GM12875 (cell line): ENCODE results near the gene PRRC1.

Experiments
- H3K4me3 ChIP-seq: one replicate; pipeline ENCODE4 v1.5.1; 2011; ENCODE audit warnings: low read depth, low read length, control low read depth
- TF ChIP-seq, protein P1 (sequence below): IDR thresholded peaks from 2 replicates; pipeline ENCODE4 v1.5.1; 2011; ENCODE audit warnings: low read depth, mild to moderate bottlenecking, control low read depth, inconsistent platforms, low read length, moderate library complexity, borderline replicate concordance; ENCODE audit not compliant: insufficient read depth

The PRRC1 gene

DNA sequence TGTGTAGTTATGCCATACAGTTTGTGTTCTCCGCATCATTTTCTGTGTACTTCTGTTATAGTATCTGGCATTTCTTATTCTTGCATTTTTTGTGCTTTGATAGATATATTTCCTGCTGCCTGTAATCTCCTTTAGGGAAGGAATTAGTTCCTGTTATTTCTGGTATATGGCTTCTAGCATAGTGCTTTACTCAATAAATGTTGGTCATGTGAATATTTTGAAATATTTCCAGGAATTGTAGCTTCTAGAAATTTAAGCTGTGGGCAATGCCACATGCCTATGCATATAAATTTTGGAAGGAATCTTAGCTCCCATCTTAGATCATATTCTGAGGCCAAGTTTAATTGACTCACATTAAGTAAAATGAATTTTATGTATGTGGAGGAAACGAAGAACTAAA is 11.5 kb upstream of the PRRC1 start:
- TF ChIP-seq, protein P1, sequence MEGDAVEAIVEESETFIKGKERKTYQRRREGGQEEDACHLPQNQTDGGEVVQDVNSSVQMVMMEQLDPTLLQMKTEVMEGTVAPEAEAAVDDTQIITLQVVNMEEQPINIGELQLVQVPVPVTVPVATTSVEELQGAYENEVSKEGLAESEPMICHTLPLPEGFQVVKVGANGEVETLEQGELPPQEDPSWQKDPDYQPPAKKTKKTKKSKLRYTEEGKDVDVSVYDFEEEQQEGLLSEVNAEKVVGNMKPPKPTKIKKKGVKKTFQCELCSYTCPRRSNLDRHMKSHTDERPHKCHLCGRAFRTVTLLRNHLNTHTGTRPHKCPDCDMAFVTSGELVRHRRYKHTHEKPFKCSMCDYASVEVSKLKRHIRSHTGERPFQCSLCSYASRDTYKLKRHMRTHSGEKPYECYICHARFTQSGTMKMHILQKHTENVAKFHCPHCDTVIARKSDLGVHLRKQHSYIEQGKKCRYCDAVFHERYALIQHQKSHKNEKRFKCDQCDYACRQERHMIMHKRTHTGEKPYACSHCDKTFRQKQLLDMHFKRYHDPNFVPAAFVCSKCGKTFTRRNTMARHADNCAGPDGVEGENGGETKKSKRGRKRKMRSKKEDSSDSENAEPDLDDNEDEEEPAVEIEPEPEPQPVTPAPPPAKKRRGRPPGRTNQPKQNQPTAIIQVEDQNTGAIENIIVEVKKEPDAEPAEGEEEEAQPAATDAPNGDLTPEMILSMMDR, result no peak
- no peak overlapping the region for H3K4me3 ChIP-seq

DNA sequence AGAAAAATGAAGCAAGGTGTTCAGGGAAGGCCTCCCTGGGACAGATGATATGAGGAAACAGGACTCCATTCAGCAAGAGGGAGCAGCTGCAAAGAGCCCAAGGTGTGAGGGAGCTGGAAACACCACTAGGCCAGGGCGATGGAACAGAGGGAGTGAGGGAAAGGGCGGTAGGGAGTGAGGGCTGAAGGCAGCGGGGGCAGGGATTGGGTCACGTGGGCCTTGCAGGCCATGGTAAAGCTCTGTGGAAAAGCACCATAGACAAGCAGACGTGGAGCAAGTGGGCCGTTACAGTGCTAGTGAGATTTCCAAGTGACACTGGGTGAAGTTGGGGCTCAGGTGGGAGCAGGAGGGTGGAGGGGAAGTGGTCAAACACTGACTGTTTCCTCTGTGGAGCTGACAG is 10.8 kb upstream of the PRRC1 start:
- no peak overlapping the region for H3K4me3 ChIP-seq
- TF ChIP-seq, protein P1, result no peak

DNA sequence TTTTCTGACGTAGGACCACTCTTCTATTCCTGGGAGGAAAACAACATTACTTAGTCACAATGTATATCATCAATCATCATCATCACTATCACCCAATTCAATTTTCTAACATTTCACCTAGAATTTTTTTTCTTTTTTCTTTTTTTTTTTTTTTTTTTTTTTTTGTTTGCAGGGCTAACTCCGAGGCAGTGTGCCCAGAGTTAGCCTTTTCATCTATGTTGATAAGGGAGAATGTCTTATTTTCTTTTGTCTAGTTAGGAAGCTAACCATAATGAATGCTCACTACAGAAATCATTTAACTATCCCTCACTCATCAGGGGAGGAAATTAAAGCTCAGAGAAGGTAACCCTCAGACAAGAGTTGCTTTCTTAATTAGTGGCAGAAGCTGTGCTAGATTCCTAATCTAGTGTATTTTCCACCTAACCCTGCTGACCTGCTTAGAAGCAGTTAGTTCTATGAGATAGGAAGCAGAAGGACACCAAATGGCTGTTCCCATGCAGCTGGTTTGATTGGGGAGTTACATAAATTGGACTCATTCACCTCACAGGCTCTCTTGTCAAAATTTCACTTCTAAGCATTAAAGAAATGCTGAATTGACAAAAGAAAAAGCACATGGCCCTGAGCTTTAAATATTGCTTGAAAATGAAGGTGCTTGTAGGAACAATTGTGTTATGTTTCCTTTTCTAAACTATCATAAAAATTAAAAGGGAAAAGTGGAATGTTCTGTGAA is 8.6 kb upstream of the PRRC1 start:
- TF ChIP-seq, protein P1, result no peak
- H3K4me3 ChIP-seq, result no peak overlapping the region

DNA sequence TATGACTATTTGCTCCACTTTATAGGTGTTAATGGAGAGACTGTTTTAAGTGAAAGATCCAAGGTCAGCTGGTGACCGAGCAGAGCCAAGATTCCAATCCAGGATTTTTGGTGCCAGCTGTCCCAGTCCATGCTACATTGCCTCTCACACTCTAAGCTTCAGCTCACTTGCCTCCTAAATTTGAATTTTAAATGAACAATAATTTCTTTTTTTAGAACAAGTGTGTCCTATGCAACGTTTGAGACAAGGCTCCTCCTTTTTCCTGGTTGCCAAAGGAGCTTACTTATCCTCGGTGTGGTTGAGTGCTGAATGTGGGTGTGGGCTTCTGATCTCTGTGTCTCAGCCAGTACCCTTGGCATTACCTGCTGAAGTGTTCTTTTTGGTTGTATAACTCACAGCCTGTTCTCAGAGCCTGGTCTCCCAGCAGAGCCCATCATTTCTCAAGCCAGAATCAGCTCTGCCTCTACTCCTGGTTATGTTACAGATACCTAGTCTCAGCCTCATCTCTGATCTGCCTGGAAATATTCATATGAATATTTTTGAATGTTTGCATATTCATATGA is 4.0 kb upstream of the PRRC1 start:
- TF ChIP-seq, protein P1, result no peak

DNA sequence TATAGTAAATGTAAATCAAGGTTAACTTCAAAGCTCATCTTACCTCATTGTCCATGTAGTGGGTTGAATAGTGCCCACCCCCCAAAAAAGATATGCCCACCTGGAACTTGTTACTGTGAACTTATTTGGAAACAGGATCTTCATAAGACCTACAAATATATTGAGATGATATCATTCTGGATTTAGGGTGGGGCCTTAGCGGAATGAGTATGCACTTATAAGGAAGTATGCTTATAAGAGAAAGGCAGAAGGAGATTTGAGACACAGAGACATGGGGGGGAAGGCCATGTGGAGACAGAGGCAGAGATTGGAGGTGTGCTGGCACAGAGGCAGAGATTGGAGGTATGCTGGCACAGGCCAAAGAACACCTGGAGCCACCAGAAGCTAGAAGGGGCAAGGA is 2.6 kb upstream of the PRRC1 start:
- H3K4me3 ChIP-seq, result no peak overlapping the region
- TF ChIP-seq, protein P1, result no peak

More for the DNA sequence above, 4.0 kb upstream of the PRRC1 start:
- H3K4me3 ChIP-seq, result no peak overlapping the region

DNA sequence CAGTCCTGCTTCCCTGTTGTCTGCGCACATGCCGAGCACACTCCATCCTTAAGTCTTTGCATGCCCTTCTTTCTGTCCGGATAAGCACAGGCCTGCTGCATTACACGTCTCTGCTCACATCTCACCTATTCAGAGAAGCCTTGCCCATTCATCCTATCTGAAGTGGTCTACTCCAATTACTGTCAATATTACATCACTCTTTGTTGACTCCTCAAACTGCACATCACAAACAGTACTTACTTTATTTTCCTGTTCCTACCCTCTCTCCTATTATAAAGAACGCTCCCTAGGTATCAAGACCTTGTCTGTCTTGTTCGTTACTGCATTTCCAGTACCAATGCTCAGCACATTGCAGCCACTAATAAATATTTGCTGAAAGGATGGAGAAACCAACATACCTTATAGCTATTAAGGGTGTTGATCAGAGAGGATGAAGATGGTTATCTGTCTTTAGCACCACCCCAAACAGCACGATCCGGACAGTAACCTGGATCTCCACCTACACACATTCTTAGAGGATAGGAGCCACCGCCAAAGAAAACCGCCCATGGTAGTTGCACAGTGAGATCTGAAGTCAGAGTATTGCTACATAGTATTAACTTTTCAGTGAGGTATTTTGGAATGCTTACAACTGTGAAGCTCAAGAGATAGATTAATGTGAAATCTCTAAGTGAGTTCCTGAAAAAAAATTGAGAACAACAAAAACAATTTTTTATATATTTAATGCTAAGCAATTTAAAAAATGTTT is 1.6 kb upstream of the PRRC1 start:
- TF ChIP-seq, protein P1, result no peak
- H3K4me3 ChIP-seq, result no peak overlapping the region
